Esophagus muscularis mucosa (tissue), 3 donors: ENCODE results near the gene UROC1.

Experiments used
- CTCF ChIP-seq, 3 experiments: fragments of 200-600 bp in 2 of 3; fragments of 450-650 bp in 1 of 3; sonication (generic) in 2 of 3; IDR thresholded peaks; one replicate each; pipeline ENCODE4 v1.5.1; 2017 to 2019; ENCODE audit warnings: antibody characterized with exemption in 3 of 3, mild to moderate bottlenecking in 2 of 3, moderate library complexity in 1 of 3
- POLR2AphosphoS5 ChIP-seq, 2 donors: sonication (generic); formaldehyde crosslinking; IDR thresholded peaks; one replicate each; pipeline ENCODE4 v1.6.1; 2017; ENCODE audit warnings: antibody characterized with exemption in 2 of 2

- TF ChIP-seq CTCF (IDR thresholded peaks at IDR 0.05), result no peak
- TF ChIP-seq POLR2AphosphoS5 (IDR thresholded peaks at IDR 0.05), result no peak
These were observed 9.4 kb upstream of the UROC1 start for GRCh38 chr3:126527006-126527405.
